ENCODE results near the gene CLSTN2. TPM values are rescaled to one million over a fixed set of nuclear protein-coding genes. Genes with fewer than 3 reads are reported as not detected.

Gene CLSTN2
- total RNA-seq, 4 donors from 2014 or later = 2.7 to 5.0 (median 3.1) TPM

GRCh38 chr3:140319739-140320138 is 384.8 kb downstream of the CLSTN2 start:
- Histone ChIP-seq H3K27me3 (no peaks in the 10 kb centered on the region), H3K27ac (no peak overlapping the region), H3K36me3 (no peaks in the 10 kb centered on the region), H3K9me3 (no peaks in the 10 kb centered on the region), H3K4me1 (no peaks in the 10 kb centered on the region), H3K4me3 (no peak overlapping the region)
- DNase-seq = no peak
- no peak for TF ChIP-seq CTCF (IDR thresholded peaks at IDR 0.05)

GRCh38 chr3:140323561-140323960 is 388.6 kb downstream of the CLSTN2 start:
- Histone ChIP-seq H3K27ac (no peak overlapping the region), H3K27me3 (no peaks in the 10 kb centered on the region), H3K36me3 (no peaks in the 10 kb centered on the region), H3K4me3 (no peak overlapping the region), H3K4me1 (no peaks in the 10 kb centered on the region), H3K9me3 (no peaks in the 10 kb centered on the region)
- DNase-seq = no peak
- TF ChIP-seq POLR2A (IDR thresholded peaks at IDR 0.05) = no peak
- TF ChIP-seq CTCF (IDR thresholded peaks at IDR 0.05) = no peak

- TF ChIP-seq POLR2A (IDR thresholded peaks at IDR 0.05) (no peak), CTCF (IDR thresholded peaks at IDR 0.05) (no peak)
- H3K27me3 ChIP-seq = no peaks in the 10 kb centered on the region
- no peaks in the 10 kb centered on the region for H3K36me3 ChIP-seq
- no peak overlapping the region for H3K4me3 ChIP-seq
- DNase-seq = no peak
- no peaks in the 10 kb centered on the region for H3K9me3 ChIP-seq
- H3K27ac ChIP-seq = no peak overlapping the region
- H3K4me1 ChIP-seq = no peaks in the 10 kb centered on the region
Observed at GRCh38 chr3:140332131-140332530, 397.1 kb downstream of the CLSTN2 start.

- H3K27me3 ChIP-seq = no peaks in the 10 kb centered on the region
- no peak for DNase-seq
- TF ChIP-seq CTCF (IDR thresholded peaks at IDR 0.05) (no peak), POLR2A (IDR thresholded peaks at IDR 0.05) (no peak)
- H3K4me1 ChIP-seq = no peaks in the 10 kb centered on the region
- no peak overlapping the region for H3K27ac ChIP-seq
- no peaks in the 10 kb centered on the region for H3K36me3 ChIP-seq
- no peak overlapping the region for H3K4me3 ChIP-seq
- no peaks in the 10 kb centered on the region for H3K9me3 ChIP-seq
Observed at GRCh38 chr3:140334132-140334929, 399.3 kb downstream of the CLSTN2 start.

- no peak overlapping the region for H3K27ac ChIP-seq
- no peaks in the 10 kb centered on the region for H3K36me3 ChIP-seq
- TF ChIP-seq CTCF (IDR thresholded peaks at IDR 0.05) (no peak), POLR2A (IDR thresholded peaks at IDR 0.05) (no peak)
- H3K4me3 ChIP-seq = no peak overlapping the region
- no peaks in the 10 kb centered on the region for H3K4me1 ChIP-seq
- no peaks in the 10 kb centered on the region for H3K9me3 ChIP-seq
- no peaks in the 10 kb centered on the region for H3K27me3 ChIP-seq
- DNase-seq = no peak
Observed at GRCh38 chr3:140336465-140336864, 401.5 kb downstream of the CLSTN2 start.
